HCT116 (cell line): ENCODE data around the gene CD164L2.

Experiments used
- CTCF ChIP-seq, 3 experiments: fragments of 200-600 bp in 1 of 3; sonication (generic) in 1 of 3; IDR thresholded peaks in 2 of 3; conservative IDR thresholded peaks in 1 of 3; 2 replicates each; pipeline ENCODE4 v1.5.1; 2012 to 2017; ENCODE audit warnings: low read depth in 2 of 3, low read length in 2 of 3, antibody characterized with exemption in 1 of 3, borderline replicate concordance in 1 of 3, control low read depth in 1 of 3, mild to moderate bottlenecking in 1 of 3, mixed read lengths in 1 of 3, mixed run types in 1 of 3, moderate library complexity in 1 of 3; ENCODE audit not compliant: insufficient read depth in 1 of 3
- EGR1 ChIP-seq: IDR thresholded peaks from 2 replicates; pipeline ENCODE4 v1.6.1; 2012; ENCODE audit warnings: low read depth
- EZH2 ChIP-seq: fragments of 200-600 bp; sonication (generic); IDR thresholded peaks from 2 replicates; pipeline ENCODE4 v1.6.1; 2017; ENCODE audit warnings: antibody characterized with exemption, mixed run types
- EZH2phosphoT487 ChIP-seq: fragments of 200-600 bp; IDR thresholded peaks from 2 replicates; pipeline ENCODE4 v1.6.1; 2018; ENCODE audit warnings: antibody characterized with exemption, borderline replicate concordance
- POLR2A ChIP-seq: IDR thresholded peaks from 2 replicates; pipeline ENCODE4 v1.7.0; 2011; ENCODE audit warnings: borderline replicate concordance; ENCODE audit not compliant: insufficient read depth, insufficient read length; ENCODE audit errors: extremely low read depth
- POLR2AphosphoS5 ChIP-seq: IDR thresholded peaks from 2 replicates; pipeline ENCODE4 v1.6.1; 2011; ENCODE audit warnings: mild to moderate bottlenecking, low read depth, low read length, moderate library complexity
- SIN3A ChIP-seq: IDR thresholded peaks from 2 replicates; pipeline ENCODE4 v1.6.1; 2012; ENCODE audit warnings: low read depth
- TCF7L2 ChIP-seq: IDR thresholded peaks from 2 replicates; pipeline ENCODE4 v1.7.0; 2011; ENCODE audit warnings: borderline replicate concordance, inconsistent platforms; ENCODE audit not compliant: insufficient read depth, insufficient read length; ENCODE audit errors: extremely low read depth
- ZNF274 ChIP-seq: fragments of 200-500 bp; sonication (Bioruptor generic); IDR thresholded peaks from 2 replicates; pipeline ENCODE4 v1.6.1; 2014; ENCODE audit warnings: mild to moderate bottlenecking, low read depth, low read length, inconsistent platforms

DNA sequence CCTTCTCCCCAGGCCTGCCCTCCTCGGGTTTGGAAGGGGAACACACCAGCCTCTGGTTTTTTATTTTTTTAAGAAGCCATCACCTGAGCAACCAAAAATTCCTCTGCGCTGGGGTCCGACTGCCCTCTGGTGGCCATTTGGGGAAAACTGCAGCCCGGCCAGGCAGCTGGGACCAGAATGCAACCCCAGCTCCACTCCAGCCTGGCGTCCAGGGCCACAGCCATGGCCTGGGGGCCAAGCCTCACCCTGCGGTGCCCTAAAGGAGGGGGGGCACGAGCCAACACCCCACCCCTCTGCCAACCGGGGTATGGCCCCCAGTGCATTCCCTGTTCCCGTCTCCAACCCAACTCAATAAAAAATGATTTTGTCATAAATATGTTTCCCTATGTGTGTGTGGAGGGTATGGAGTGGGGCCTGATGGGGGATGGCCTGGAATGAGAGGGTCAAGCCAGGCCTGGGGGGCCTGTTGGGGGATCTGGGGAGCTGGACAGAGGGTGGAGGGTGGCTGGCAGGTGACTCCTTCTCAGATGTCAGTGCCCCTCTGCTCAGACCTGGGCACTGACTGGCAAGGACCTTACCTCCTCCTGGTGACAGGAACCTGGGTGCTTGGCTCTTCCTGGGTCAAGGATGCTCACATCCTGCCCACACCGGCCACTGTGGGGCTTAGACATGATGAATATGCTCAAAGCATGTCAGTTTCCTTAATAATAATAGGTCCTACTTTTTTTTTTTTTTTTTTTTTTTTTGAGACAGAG, 12.5 kb upstream of the CD164L2 start:
- TF ChIP-seq POLR2A (no peak), POLR2AphosphoS5 (no peak), CTCF (IDR thresholded peaks at IDR 0.05 in 2 of 3, conservative IDR thresholded peaks at IDR 0.05 in 1 of 3; ENCODE audit: borderline replicate concordance in 1 of 3, insufficient read depth in 1 of 3, low read depth in 2 of 3, low read length in 2 of 3) (peak; percentile 97 to 98 (median 97)), EZH2 (no peak), TCF7L2 (no peak), EGR1 (no peak), ZNF274 (no peak), SIN3A (no peak), EZH2phosphoT487 (no peak)
